Liver (tissue), 3 donors: ENCODE measurements around the gene SYNM.

Experiments used
- ATF3 ChIP-seq: IDR thresholded peaks from 2 replicates; pipeline ENCODE4 v1.6.1; 2016; ENCODE audit warnings: antibody characterized with exemption
- EGR1 ChIP-seq, 2 donors: IDR thresholded peaks; 2 replicates each; pipeline ENCODE4 v1.6.1; 2016 to 2018; ENCODE audit warnings: antibody characterized with exemption in 2 of 2, low read depth in 2 of 2
- GABPA ChIP-seq, 2 donors: IDR thresholded peaks in 1 of 2; conservative IDR thresholded peaks in 1 of 2; 2 replicates each; pipeline ENCODE4 v1.6.1; 2016; ENCODE audit warnings: antibody characterized with exemption in 2 of 2, mild to moderate bottlenecking in 1 of 2, moderate library complexity in 1 of 2
- JUND ChIP-seq, 2 donors: IDR thresholded peaks; 2 replicates each; pipeline ENCODE4 v1.6.1; 2016; ENCODE audit warnings: antibody characterized with exemption in 2 of 2
- TF ChIP-seq, protein P1 (sequence below): fragments of 150-350 bp; IDR thresholded peaks from 2 replicates; pipeline ENCODE4 v1.5.1; 2017; ENCODE audit warnings: improper control_type of control experiment, low read depth, low read length; ENCODE audit not compliant: missing input control
- donor health status: healthy.
- donor health status: healthy.

DNA sequence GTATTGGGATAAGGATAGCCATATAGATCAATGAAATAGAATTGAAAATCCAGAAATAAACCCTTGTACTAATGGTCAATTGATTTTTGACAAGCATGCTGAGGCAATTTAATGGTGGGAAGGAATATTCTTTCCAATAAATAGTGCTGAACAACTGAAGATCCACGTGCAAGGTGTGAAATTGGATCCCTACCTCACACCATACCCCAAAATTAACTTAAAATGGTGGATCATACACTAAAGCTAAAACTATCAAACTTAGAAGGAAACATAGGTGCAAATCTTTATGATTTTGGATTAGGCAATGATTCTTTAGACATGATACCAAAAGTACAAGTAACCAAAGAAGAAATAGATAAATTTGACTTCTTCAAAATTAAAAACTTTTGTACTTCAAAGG, 22.1 kb upstream of the SYNM start:
- TF ChIP-seq JUND (IDR thresholded peaks at IDR 0.05) (no peak), GABPA (IDR thresholded peaks at IDR 0.05 in 1 of 2, conservative IDR thresholded peaks at IDR 0.05 in 1 of 2) (no peak), EGR1 (IDR thresholded peaks at IDR 0.05; ENCODE audit: low read depth in 2 of 2) (no peak), ATF3 (no peak)
- TF ChIP-seq, protein P1, sequence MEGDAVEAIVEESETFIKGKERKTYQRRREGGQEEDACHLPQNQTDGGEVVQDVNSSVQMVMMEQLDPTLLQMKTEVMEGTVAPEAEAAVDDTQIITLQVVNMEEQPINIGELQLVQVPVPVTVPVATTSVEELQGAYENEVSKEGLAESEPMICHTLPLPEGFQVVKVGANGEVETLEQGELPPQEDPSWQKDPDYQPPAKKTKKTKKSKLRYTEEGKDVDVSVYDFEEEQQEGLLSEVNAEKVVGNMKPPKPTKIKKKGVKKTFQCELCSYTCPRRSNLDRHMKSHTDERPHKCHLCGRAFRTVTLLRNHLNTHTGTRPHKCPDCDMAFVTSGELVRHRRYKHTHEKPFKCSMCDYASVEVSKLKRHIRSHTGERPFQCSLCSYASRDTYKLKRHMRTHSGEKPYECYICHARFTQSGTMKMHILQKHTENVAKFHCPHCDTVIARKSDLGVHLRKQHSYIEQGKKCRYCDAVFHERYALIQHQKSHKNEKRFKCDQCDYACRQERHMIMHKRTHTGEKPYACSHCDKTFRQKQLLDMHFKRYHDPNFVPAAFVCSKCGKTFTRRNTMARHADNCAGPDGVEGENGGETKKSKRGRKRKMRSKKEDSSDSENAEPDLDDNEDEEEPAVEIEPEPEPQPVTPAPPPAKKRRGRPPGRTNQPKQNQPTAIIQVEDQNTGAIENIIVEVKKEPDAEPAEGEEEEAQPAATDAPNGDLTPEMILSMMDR = no peak
